NCI-H524 treated with DMSO at 0.1 percent for 48 hours (cell line): ENCODE measurements around the gene TFEC.
"Not testable (repeated sequence)": the region's sequence is repeated elsewhere in the genome, so short reads cannot be mapped to it uniquely, and the experiment has no call there.

Experiments used
- DNase-seq: peaks from one replicate; lab custom pipeline; 2025; lab: John Stamatoyannopoulos, UW

Gene TFEC

GRCh38 chr7:116030651-116031276 lies at the start of gene TFEC:
TFEC (minus strand) TSS chr7:116030763; CDS start chr7:115984441, 46,322 bp downstream.
- no peak for DNase-seq

- DNase-seq: no peak
Observed at GRCh38 chr7:116075351-116076145, 45.0 kb upstream of the TFEC start.

DNA sequence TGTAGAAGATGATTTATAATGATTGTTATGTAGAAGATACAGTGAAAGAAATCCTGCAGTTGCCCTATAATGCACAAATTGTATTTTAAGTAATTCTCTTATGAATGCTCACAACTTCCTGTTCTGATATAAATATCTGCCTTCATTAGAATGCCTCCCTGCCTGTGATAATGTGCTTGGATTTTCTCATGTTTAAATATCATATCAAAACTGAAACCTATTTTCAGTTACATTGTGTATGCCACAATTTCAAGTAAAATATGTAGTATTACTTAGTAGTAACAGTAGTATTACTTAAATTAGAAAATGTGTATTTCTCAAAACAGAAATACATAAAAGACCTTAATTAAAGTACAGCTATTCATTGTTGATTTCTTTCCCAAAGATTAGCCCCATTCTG lies 41.1 kb upstream of the TFEC start:
- DNase-seq: no peak

DNA sequence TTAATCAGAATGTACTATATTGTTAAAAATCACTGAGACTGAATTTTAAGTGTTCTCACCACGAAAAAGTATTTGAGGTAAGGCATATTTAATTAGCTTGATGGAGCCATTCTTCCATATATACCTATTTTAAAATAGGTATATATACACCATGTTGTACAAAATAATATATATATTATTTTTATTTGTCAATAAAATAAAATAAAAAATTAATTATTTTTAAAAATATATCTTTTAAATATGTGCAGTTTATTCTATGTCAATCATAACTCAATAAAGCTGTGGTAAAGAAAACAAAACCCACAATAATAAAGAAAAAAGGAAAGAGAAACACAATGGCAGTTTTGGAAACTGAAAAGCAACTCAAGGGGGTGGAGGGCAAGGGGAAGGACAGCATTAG lies 33.6 kb upstream of the TFEC start:
- no peak for DNase-seq

DNA sequence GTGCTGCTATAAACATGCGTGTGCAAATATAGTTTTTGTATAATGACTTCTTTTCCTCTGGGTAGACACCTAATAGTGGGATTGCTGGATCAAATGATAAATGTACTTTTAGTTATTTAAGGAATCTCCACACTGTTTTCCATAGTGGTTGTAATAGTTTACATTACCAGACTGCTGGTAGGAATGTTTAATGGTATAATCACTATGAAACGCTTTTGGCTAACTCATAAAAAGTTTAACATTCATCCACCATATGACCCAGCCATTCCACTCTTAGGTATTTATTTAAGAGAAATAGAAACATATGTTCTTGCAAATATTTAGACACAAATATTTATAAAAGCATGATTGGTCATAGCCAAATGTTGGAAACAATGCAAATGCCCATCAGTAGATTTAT lies 32.1 kb upstream of the TFEC start:
- no peak for DNase-seq

DNA sequence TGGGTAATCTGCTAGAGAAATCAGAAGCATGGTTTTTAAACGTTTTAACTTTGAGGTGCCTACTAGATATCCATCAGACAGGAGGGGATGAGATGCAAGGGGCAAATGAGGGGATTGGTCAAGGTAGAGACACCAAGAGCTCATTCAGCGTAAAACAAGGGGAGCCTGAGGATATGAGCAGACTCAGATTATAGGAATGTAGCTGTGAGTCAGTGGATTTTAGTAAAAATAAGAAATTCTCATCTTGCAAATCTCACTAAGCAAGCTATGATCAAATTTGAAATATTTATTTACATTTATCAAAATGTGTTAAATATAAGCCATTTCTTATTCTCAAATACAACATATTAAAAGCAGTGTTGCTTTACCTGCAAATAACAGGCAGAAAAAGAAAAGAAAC lies 21.4 kb upstream of the TFEC start:
- DNase-seq: no peak

DNA sequence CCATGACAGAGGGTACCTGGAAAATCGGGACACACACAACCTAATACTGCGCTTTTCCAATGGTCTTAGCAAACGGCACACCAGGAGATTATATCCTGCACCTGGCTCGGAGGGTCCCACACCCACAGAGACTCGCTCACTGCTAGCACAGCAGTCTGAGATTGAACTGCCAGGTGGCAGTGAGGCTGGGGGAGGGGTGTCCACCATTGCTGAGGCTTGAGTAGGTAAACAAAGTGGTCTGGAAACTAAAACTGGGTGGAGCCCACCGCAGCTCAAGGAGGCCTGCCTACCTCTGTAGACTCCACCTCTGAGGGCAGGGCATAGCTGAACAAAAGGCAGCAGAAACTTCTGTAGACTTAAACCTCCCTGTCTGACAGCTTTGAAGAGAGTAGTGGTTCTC lies 16.7 kb upstream of the TFEC start:
- not testable (repeated sequence) for DNase-seq

- DNase-seq: no peak
Observed at GRCh38 chr7:116045532-116045931, 15.0 kb upstream of the TFEC start.

GRCh38 chr7:116041615-116042014 lies 11.1 kb upstream of the TFEC start:
- DNase-seq: no peak

DNA sequence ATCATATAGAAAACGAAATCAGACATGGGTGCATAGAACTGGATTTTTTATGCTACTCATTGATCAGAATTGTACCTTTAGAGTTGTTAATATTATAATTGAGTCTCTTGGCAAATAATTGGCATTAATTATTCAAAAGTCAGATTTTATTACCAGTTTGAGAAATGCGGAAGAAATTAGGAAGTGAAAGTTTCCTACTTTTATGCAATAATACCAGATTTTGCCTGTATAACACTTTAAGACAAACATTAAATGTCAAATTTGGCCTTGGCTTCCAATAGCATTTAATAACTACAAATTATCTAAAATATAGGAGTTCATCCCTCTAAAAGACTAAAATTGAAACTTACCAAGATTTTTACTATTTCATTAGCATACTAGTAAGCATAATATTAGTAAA lies 6.8 kb upstream of the TFEC start:
- no peak for DNase-seq

GRCh38 chr7:116034411-116034810 lies 3.8 kb upstream of the TFEC start:
- DNase-seq: no peak

DNA sequence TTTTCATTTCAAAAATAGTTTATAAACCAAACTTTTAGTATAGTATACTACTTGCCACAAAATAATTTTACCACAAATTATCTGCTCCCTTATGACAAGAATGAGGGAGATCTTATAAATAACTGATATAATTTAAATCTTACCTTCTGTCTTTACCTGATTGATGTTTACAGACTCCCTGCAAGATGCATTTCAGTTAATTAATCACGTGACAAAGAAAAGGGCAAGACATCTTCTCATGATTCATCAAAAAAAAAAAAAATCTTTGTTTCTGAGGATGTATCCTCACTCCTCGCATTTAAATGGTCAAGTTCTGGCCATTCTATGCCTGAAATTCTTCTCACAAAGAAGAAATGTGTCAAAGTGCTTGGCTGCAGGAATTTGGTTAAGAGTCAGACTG lies 2.3 kb upstream of the TFEC start:
- no peak for DNase-seq

GRCh38 chr7:116028787-116029186 lies 1.8 kb downstream of the TFEC start:
- DNase-seq: no peak

DNA sequence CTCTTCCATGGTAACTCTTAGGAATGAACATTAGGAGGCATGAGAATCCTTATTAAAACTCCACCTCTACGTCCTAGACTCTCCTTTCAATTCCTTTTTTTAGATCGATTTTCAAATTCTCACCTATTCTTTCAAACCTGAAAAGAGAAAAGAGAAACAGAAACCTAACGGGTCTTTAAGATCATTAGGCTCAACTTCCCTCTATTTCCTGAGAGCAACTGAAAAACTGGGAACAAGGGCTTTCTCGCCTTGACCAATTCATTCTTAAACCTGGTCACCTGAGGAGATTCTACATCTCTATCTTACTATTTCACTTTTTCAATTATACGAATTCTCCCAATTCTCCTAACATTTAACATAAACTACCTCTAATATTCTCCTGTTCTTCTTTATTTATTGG lies 2.8 kb downstream of the TFEC start:
- no peak for DNase-seq

- DNase-seq: no peak
Observed at GRCh38 chr7:116024826-116025809, 5.4 kb downstream of the TFEC start.

DNA sequence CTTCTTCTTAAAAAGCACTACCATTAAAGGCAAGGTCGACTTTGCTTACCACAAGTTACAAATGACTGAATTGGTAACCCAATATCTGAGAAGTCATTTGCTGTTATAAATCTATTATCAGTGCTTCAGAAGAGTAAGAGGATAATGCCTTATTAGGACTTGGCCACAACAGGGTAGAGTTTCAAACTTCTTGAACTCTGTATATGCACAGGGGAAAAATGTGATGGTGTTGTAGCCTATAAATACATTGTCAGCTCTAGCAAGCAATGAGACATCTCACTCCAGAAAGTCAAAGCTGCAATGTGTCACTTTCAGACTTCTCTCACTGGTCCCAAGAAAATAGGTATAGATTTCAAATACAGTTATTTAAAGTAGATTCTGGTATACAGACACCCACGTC lies 9.3 kb downstream of the TFEC start:
- DNase-seq: no peak

GRCh38 chr7:116018731-116019130 lies 11.8 kb downstream of the TFEC start:
- DNase-seq: no peak

DNA sequence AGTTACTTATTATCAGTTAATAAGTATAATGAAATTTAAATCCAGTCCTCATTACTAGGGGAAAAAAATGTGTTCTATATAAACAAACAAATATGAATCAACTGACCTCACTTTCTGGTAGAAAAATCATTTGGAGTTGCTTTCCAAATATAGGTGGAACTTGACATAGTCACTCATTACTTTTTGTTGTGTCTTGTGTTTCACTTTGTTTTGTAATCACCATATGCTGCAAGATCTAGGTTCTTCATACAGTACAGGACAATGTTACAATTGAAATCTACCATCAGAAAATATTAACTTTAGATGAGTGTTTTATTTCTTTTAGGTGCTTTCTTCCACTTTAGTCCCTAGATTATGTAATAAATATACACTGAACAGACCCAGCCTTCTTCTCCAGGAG lies 16.9 kb downstream of the TFEC start:
- DNase-seq: no peak

GRCh38 chr7:116011584-116011983 lies 19.0 kb downstream of the TFEC start:
- no peak for DNase-seq

DNA sequence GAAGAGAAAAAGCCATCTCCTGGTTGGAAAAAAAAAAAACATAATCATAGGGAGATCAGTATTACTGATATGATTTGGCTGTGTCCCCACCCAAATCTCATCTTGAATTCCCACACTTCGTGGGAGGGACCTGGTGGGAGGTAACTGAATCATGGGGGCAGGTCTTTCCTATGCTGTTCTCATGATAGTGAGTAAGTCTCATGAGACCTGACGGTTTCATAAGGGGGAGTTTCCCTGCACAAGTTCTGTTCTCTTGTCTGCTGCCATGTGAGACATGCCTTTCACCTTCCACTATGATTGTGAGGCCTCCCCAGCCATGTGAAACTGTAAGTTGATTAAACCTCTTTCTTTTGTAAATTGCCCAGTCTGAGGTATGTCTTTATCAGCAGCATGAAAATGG lies 25.8 kb downstream of the TFEC start:
- not testable (repeated sequence) for DNase-seq

DNA sequence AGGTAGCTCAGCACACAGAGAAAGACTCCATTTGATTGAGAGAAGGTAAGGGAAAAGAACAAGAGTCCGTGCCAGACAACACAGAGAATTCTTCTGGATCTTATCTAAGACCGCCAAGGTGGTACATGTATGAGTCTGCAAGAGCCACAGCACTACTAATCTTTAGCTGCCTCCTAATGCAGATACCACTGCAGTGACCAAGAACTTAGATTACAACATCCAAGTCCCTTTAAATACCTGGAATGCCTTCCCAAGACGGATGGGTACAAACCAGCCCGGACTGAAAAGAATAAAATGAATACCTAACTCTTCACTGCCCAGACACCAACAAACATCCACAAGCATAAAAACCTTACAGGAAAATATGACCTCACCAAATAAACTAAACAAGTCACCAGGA lies 33.3 kb downstream of the TFEC start:
- no peak for DNase-seq

GRCh38 chr7:115995701-115996100 lies 34.9 kb downstream of the TFEC start:
- DNase-seq: no peak

DNA sequence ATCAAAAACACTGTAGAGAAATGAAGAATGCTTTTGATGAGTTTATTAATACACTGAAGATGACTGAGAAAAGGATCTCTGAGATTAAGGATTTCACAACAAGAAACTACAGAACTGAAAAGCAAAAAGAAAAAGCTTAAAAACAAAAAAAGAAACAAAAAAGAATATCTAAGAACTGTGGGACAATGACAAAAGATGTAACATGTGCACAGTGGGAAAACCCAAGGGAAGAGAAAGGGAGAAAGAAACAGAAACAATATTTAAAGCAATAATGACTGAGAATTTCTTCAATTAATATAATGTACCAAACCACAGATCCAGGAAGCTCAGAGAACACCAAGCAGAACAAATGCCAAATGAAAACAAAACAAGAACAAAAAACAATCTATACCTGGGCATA lies 42.2 kb downstream of the TFEC start:
- DNase-seq: no peak
